Inferior parietal cortex (tissue), 1 donor: ENCODE results near the gene SLC38A1.
"Not testable (repeated sequence)": the region's sequence is repeated elsewhere in the genome, so short reads cannot be mapped to it uniquely, and the experiment has no call there.

Experiments used
- DNase-seq: peaks from one replicate; pipeline ENCODE4 v3.0.0-alpha.2; 2016; ENCODE audit errors: extremely low spot score

The SLC38A1 gene

GRCh38 chr12:46264057-46264456 lies 4.8 kb downstream of the SLC38A1 start:
- DNase-seq: no peak

GRCh38 chr12:46263140-46264016 lies 5.5 kb downstream of the SLC38A1 start:
- no peak for DNase-seq

DNA sequence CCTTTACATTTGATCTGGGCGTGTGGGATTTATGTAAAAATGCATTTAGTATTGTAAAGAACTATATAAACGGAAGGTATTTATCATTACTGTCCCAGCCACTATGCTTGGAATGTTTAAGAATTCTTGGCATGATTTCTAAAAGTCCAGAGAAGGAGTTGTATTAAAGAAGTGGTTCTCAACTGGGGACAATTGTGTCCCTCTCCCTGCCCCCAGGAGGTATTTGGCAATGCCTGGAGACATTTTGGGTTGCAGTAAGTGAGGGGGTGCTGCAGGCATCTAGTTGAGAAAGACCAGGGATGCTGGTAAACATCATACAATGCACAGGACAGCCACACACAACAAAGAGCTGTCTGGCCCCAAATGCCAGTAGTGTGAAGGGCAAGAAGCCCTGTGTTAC lies 7.2 kb downstream of the SLC38A1 start:
- no peak for DNase-seq

- no peak for DNase-seq
Measured at GRCh38 chr12:46260913-46261476, 7.8 kb downstream of the SLC38A1 start.

DNA sequence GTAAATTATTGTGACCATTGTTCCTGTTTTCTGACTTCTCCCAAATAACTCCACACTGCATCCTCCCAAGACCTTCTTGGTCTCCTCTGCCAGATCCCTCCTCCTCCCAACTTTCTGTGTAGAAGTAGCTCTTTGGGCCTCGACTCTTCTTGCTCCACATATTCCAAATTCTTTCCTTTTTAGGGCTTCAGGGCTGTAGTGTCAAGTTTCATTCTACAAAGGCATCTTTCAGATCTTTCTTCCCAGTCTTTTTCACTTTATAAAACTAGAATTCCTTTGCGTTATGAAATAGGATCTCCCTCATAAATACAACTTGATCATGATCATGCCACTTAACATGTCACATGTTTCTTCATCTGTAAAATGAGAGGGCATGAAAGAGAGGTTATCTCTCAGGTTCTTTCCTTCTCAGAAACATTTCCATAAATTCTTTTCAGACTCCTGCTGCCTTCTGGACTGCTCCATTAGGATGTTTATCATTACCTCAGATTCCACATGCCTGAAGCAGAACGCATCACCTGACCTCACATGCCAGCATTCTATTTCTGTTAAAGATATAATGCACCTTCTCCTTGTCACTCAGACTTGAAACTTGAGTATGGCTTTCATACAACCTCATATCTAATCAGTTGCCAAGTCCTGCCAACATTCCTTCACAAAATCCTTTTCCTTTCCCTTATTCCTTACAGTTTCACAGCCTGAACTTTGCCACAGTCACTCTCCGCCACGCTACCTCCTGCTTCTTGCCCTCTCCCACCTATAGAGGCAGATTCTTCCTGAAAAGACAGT lies 8.5 kb downstream of the SLC38A1 start:
- no peak for DNase-seq

DNA sequence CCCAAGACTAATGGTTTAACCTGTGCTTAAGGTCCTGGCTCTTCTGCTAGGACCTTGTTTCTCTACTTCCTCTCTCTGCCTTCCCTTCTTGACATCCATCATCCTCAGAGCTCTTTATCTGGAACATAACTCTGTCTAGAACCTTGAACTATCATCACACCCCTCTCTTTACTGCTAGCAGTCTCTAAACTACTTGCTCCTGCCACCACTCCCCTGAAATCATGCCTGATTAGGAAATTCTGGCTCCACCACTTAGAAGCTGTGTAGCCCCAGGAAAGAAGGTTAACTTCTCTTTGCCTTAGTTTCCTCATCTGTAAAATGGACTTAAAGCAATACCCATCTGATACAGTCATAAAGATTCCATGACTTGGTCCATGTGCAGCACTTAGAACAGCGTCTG lies 9.1 kb downstream of the SLC38A1 start:
- no peak for DNase-seq

DNA sequence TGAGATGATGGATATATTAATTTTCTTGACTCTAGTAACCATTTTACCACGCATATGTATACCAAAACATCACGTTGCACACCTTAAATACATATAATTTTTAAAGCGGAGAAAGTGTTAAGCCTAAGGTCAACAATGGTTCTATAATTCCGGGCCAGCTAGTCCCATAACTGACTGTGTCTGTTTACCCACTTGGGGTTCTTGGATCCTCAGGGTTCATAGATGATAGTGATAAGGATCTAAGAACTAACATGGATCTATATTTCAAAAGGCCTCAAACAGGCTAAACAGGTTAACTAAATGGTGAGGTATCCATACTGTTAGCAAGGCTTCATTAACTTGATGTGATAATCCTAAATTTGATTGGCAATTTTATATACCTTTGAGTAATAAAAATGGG lies 9.8 kb downstream of the SLC38A1 start:
- no peak for DNase-seq

GRCh38 chr12:46258129-46258528 lies 10.7 kb downstream of the SLC38A1 start:
- DNase-seq: no peak

DNA sequence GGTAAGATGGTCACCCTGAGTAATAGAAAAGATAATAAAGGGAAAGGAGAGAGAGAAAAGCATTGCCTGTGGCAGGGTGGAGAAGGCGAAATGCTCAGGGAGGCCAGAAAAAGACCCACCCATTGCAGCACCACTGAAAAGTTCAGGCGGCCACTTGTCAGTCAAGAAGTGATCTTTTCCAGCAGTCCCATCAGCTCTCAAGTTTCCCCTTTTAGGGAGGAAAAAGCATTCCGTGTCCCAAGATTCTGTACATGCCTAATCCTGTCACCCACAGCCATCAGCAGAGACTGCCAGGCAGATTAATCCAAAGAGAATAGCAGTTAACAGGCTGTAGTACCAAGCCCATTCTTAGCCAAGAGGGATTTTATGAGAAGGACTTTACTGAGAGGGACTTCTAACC lies 11.9 kb downstream of the SLC38A1 start:
- no peak for DNase-seq

GRCh38 chr12:46253544-46254162 lies 15.2 kb downstream of the SLC38A1 start:
- no peak for DNase-seq

DNA sequence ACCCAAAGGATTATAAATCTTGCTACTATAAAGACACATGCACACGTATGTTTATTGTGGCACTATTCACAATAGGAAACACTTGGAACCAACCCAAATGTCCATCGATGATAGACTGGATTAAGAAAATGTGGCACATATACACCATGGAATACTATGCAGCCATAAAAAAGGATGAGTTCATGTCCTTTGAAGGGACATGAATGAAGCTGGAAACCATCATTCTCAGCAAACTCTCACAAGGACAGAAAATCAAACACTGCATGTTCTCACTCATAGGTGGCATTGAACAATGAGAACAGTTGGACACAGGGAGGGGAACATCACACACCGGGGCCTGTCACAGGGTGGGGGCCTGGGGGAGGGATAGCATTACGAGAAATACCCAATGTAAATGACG lies 16.8 kb downstream of the SLC38A1 start:
- not testable (repeated sequence) for DNase-seq

- not testable (repeated sequence) for DNase-seq
Measured at GRCh38 chr12:46249960-46250359, 18.9 kb downstream of the SLC38A1 start.

- DNase-seq: no peak
Measured at GRCh38 chr12:46246021-46246700, 22.7 kb downstream of the SLC38A1 start.

- no peak for DNase-seq
Measured at GRCh38 chr12:46244997-46245396, 23.8 kb downstream of the SLC38A1 start.

GRCh38 chr12:46244273-46244915 lies 24.4 kb downstream of the SLC38A1 start:
- DNase-seq: no peak

- no peak for DNase-seq
Measured at GRCh38 chr12:46242569-46242968, 26.3 kb downstream of the SLC38A1 start.

GRCh38 chr12:46240436-46240835 lies 28.4 kb downstream of the SLC38A1 start:
- DNase-seq: no peak

DNA sequence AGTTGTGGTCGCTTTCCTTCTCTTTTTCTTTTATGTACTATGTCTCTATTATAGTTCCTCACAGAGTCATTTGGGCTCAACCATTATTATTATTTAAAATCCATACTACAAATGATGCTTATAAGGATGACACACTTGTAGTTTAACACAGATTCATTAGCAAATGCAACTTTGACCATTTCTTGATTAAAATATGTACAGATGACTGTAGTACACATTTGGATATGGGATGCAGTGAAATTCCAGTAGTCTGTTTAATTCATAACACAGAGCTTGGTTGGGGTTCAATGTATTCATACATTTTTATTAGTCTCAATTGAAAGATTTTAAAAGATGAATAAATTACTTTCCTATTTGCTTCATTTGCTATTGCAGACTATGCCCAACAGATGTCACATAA lies 30.0 kb downstream of the SLC38A1 start:
- DNase-seq: no peak

GRCh38 chr12:46237371-46238045 lies 31.3 kb downstream of the SLC38A1 start:
- no peak for DNase-seq

DNA sequence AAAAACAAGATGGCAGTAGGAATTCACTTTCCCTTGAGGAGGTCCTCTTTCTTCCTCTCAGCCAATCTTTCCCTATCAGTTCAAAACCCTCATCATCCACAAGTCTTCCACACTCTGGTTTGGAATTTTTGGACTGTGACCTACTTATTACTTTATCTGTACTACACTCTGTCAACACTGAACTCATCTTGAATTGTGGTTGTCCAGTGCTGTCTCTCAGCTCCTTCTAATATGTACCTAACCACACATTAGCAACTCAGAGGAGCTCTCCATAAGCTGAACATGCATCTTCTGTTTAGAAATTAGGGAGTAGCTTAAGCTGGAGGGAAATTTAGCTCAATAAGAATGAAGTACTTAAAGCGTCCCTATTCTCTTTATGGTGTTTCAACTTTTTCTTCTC lies 34.8 kb downstream of the SLC38A1 start:
- DNase-seq: no peak

- no peak for DNase-seq
Measured at GRCh38 chr12:46233423-46233822, 35.4 kb downstream of the SLC38A1 start.
